H1 (cell line): ENCODE measurements around the gene HTR5A. TPM values are rescaled to one million over a fixed set of nuclear protein-coding genes. Genes with fewer than 3 reads are reported as not detected.

Experiments used
- polyA plus RNA-seq, 7 experiments: library from polyadenylated mRNA; depleted of rRNA in 3 of 7; stranded (reverse) in 5 of 7; unstranded in 2 of 7; fragments of >200 nt in 5 of 7; fragments of 200-250 nt in 2 of 7; gene quantifications; 1 replicate in 5 of 7; 2 replicates in 1 of 7; 4 replicates in 1 of 7; pipeline versions ENCODE4 v1.2.1 to v1.2.3, GENCODE V29; 2011 to 2013; ENCODE audit warnings: missing spikeins in 2 of 7, mixed read lengths in 2 of 7
- small RNA-seq: library from polyadenylated mRNA; stranded (forward); fragments of <200 nt; extraction: miRNeasy Mini kit (QIAGEN cat#:217004); gene quantifications from one replicate; pipeline ENCODE3, GENCODE V24; 2013; ENCODE audit not compliant: insufficient read depth
- total RNA-seq: library from RNA; stranded (reverse); fragmentation: NEBNext Ultra II Directional; extraction: Animal tissue kit (Norgen Biotek cat#: 25700); gene quantifications from 2 replicates; pipeline ENCODE4 v1.2.1, GENCODE V29; 2021

The HTR5A gene
- total and polyA plus RNA-seq, 2 of the 8 experiments (the other 6 are each of a cell fraction or from before 2014, with no cell fraction given) = 0.02 TPM; not detected in 1

Small RNA genes within 50 kb of the gene (small RNA-seq; reads per million reads assigned to genes)
- not detected for gene AC092628.1

Other genes starting within 250 kb of the HTR5A start
- gene PAXIP1, start 67.2 kb upstream of the HTR5A start, total RNA-seq = 30.5 and 32.4 TPM in 2 replicates
- 26.3 and 32.8 TPM in 2 replicates for gene PAXIP1, start 67.2 kb upstream of the HTR5A start, polyA plus RNA-seq (2011; rRNA removed)
- gene INSIG1, start 227.6 kb downstream of the HTR5A start, total RNA-seq = 40.0 and 44.7 TPM in 2 replicates
- 58.4 and 68.1 TPM in 2 replicates for gene INSIG1, start 227.6 kb downstream of the HTR5A start, polyA plus RNA-seq (2011; rRNA removed)